ENCODE measurements around the gene TPRN.

Gene TPRN

DNA sequence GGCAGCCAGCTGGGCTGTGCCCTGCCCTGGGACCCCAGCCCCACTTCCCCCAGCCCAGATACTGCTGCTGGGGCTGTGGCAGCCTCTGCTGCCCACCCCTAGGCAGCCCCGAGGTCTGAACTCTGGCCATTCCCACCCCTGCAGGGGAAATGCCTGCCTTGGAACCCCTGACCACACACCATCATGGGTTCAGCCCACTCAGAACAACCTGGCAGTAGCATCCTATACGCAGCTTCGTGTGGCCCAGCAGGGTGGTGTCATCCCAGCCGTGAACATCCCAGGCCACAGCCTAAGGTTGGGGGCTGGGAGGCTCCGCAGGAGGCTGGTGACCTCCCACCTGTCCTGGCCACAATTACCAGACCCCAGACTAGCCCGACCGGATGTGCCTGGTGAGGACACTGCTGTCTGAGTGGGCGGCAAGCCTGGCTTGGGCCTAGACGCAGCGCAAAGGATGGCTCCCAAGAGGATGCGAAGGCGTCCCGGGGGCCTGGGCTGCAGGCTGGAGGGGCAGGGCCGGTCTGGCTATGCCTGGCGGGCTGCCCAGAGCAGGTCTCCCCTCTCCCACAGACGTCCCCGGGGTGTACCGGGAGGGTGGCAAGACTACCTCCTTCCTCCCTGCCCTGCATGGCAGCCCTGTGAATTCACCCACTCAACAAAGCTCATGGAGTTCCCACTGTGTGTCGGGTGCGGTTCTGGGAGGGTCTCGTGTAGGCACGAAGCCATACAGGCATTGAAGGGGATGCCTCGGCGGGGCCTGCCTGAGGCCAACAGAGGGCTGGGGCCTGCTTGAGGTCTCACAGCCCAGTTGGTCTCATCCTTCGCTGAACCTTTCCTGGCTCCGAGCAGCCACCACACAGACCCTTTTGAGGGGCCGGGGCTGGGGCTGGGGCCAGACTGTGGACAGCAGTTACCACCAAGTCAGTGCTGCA is 28.7 kb upstream of the TPRN start:
- Histone ChIP-seq H3K36me3 (ENCODE audit: control insufficient read depth, insufficient read depth, low read length) (no peaks in the 10 kb centered on the region), H3K27me3 (replicated peaks; ENCODE audit: control insufficient read depth, insufficient read depth, low read length) (no peaks in the 10 kb centered on the region; the same call in 1 of the 2 replicates), H3K4me3 (replicated peaks; ENCODE audit: low read depth, low read length) (no peak overlapping the region)
- TF ChIP-seq CTCF (IDR thresholded peaks at IDR 0.05; ENCODE audit: insufficient read depth, low read length, poor library complexity, severe bottlenecking) = no peak
- DNase-seq (ENCODE audit: extremely low read depth, insufficient read length) = no peak

DNA sequence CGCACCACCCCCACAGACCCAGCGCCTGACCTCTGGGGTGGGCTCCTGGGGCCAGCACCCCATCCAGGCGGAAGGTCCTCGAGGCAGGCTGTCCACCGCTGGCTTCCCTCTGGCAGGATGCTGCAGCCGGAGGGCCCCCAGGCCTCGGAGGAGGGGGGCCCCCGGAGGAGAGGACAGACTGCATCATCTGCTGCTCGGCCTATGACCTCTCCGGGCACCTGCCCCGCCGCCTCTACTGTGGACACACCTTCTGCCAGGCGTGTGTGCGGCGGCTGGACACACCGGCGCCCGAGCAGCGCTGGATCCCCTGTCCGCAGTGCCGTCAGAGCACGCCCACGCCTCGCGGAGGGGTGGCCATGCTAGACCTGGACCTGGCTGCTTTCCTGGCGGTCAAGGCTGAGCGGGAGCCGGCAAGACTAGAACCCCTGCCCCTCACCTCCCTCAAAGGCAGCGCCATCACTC is 28.0 kb upstream of the TPRN start:
- no peak for TF ChIP-seq CTCF (IDR thresholded peaks at IDR 0.05; ENCODE audit: insufficient read depth, low read length, poor library complexity, severe bottlenecking)
- no peaks in the 10 kb centered on the region for H3K36me3 ChIP-seq (ENCODE audit: control insufficient read depth, insufficient read depth, low read length)
- no peak overlapping the region for H3K4me3 ChIP-seq (replicated peaks; ENCODE audit: low read depth, low read length)
- DNase-seq (ENCODE audit: extremely low read depth, insufficient read length) = no peak
- no peaks in the 10 kb centered on the region; the same call in 1 of the 2 replicates for H3K27me3 ChIP-seq (replicated peaks; ENCODE audit: control insufficient read depth, insufficient read depth, low read length)

GRCh38 chr9:137227853-137228505 is 27.4 kb upstream of the TPRN start:
- no peak for DNase-seq (ENCODE audit: extremely low read depth, insufficient read length)
- Histone ChIP-seq H3K4me3 (replicated peaks; ENCODE audit: low read depth, low read length) (no peak overlapping the region), H3K27me3 (replicated peaks; ENCODE audit: control insufficient read depth, insufficient read depth, low read length) (no peaks in the 10 kb centered on the region; the same call in 1 of the 2 replicates), H3K36me3 (ENCODE audit: control insufficient read depth, insufficient read depth, low read length) (no peaks in the 10 kb centered on the region)
- TF ChIP-seq CTCF (IDR thresholded peaks at IDR 0.05; ENCODE audit: insufficient read depth, low read length, poor library complexity, severe bottlenecking) = no peak

- H3K36me3 ChIP-seq (ENCODE audit: control insufficient read depth, insufficient read depth, low read length) = no peaks in the 10 kb centered on the region
- TF ChIP-seq CTCF (IDR thresholded peaks at IDR 0.05; ENCODE audit: insufficient read depth, low read length, poor library complexity, severe bottlenecking) = peak; percentile 95
- no peak within 1 kb of the TSS for H3K4me3 ChIP-seq (replicated peaks; ENCODE audit: low read depth, low read length)
- no peaks in the 10 kb centered on the region; the same call in 1 of the 2 replicates for H3K27me3 ChIP-seq (replicated peaks; ENCODE audit: control insufficient read depth, insufficient read depth, low read length)
- peak; percentile 82 for DNase-seq (ENCODE audit: extremely low read depth, insufficient read length)
Measured at GRCh38 chr9:137227054-137227852, 26.7 kb upstream of the TPRN start, which contains the start of gene RNF224. Gene RNF224 (plus strand): TSS chr9:137227502. CDS start chr9:137228336, 834 bp downstream.

- Histone ChIP-seq H3K4me3 (replicated peaks; ENCODE audit: low read depth, low read length) (no peak overlapping the region), H3K36me3 (ENCODE audit: control insufficient read depth, insufficient read depth, low read length) (no peaks in the 10 kb centered on the region), H3K27me3 (replicated peaks; ENCODE audit: control insufficient read depth, insufficient read depth, low read length) (no peaks in the 10 kb centered on the region; the same call in 1 of the 2 replicates)
- DNase-seq (ENCODE audit: extremely low read depth, insufficient read length) = no peak
- TF ChIP-seq CTCF (IDR thresholded peaks at IDR 0.05; ENCODE audit: insufficient read depth, low read length, poor library complexity, severe bottlenecking) = no peak
Measured at GRCh38 chr9:137226338-137227053, 26.0 kb upstream of the TPRN start.

Data from GM06990 (cell line).